AG04450 (cell line): ENCODE measurements around the gene RPTOR. TPM values are rescaled to one million over a fixed set of nuclear protein-coding genes. Genes with fewer than 3 reads are reported as not detected.

Experiments used
- CTCF ChIA-PET: fragments of 300-600, 350-600 bp; formaldehyde crosslinking; extraction: SDS; loops from one replicate; lab custom pipeline; 2022; ENCODE audit warnings: antibody characterized with exemption, inconsistent platforms; lab: Charles Lee
- POLR2A ChIA-PET: fragments of 350-600 bp; formaldehyde crosslinking; extraction: SDS; loops from one replicate; lab custom pipeline; 2021; ENCODE audit warnings: antibody characterized with exemption, inconsistent platforms; lab: Yijun Ruan, JAX
- DNase-seq: peaks from one replicate; pipeline ENCODE4 v3.0.0-alpha.2; 2011; ENCODE audit warnings: low read depth, low spot score
- H3K27ac ChIP-seq: one replicate; pipeline ENCODE4 v1.5.1; 2012; ENCODE audit warnings: low read depth, low read length, control low read depth
- H3K27me3 ChIP-seq: one replicate; pipeline ENCODE4 v1.6.0; 2012; ENCODE audit warnings: low read length; ENCODE audit not compliant: control insufficient read depth, insufficient read depth
- H3K4me3 ChIP-seq: 2 replicates; pipeline ENCODE4 v1.5.1; 2011; ENCODE audit warnings: mild to moderate bottlenecking, low read depth, low read length, control low read depth
- H3K9me3 ChIP-seq: 2 replicates; pipeline ENCODE4 v1.5.1; 2012; ENCODE audit warnings: low read length; ENCODE audit not compliant: control insufficient read depth, insufficient read depth
- polyA plus RNA-seq: library from polyadenylated mRNA; depleted of rRNA; stranded (reverse); fragments of >200 nt; gene quantifications from 2 replicates; pipeline ENCODE4 v1.2.3, GENCODE V29; 2011
- TF ChIP-seq, protein P1 (sequence below): IDR thresholded peaks from 2 replicates; pipeline ENCODE4 v1.5.1; 2011; ENCODE audit warnings: low read depth, low read length, control low read depth, inconsistent platforms

Gene RPTOR
- polyA plus RNA-seq, 1 experiment, result 6.2 TPM

DNA sequence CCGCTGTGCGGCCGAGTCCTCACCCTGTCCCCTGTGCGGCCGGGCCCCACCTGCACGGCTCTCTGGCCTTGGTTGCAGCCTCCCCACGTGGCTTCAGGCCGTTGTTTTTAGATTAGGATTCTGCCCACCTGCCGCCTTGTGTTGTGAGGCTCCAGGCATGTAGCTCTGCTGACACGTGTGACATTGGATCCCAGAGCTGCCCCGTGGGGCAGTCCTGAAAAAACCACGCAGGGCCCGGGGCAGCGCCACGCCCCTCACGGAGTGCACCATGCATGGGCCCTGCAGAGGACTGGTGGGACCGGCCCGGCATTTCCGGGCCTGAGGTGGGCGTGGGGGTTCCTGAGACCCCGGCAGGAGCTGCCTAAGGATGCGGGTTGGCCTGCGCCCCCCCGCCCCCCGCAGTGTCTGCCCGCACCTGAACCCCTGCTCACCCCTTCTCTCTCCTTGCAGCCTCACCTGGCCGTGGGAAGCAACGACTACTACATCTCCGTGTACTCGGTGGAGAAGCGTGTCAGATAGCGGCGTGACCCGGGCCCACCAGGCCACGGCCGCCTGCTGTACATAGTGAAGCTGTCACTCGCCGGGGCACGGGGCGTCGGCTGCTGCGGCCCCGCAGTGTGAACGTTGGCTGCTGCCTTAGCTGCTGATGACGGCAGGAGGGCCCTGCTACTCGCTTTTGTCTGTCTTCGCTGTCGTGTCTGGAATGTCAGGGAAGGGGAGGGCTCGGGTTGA, 419.3 kb downstream of the RPTOR start:
- Histone ChIP-seq H3K27me3 (peaks cover 2% of the 10 kb centered on the region), H3K9me3 (peaks cover 7% of the 10 kb centered on the region; the same call in 1 of the 2 replicates), H3K4me3 (no peak overlapping the region), H3K27ac (no peak overlapping the region)
- TF ChIP-seq, protein P1, sequence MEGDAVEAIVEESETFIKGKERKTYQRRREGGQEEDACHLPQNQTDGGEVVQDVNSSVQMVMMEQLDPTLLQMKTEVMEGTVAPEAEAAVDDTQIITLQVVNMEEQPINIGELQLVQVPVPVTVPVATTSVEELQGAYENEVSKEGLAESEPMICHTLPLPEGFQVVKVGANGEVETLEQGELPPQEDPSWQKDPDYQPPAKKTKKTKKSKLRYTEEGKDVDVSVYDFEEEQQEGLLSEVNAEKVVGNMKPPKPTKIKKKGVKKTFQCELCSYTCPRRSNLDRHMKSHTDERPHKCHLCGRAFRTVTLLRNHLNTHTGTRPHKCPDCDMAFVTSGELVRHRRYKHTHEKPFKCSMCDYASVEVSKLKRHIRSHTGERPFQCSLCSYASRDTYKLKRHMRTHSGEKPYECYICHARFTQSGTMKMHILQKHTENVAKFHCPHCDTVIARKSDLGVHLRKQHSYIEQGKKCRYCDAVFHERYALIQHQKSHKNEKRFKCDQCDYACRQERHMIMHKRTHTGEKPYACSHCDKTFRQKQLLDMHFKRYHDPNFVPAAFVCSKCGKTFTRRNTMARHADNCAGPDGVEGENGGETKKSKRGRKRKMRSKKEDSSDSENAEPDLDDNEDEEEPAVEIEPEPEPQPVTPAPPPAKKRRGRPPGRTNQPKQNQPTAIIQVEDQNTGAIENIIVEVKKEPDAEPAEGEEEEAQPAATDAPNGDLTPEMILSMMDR, result no peak
- no peak for DNase-seq
- ChIA-PET POLR2A (no interaction called here), CTCF (no interaction called here)

DNA sequence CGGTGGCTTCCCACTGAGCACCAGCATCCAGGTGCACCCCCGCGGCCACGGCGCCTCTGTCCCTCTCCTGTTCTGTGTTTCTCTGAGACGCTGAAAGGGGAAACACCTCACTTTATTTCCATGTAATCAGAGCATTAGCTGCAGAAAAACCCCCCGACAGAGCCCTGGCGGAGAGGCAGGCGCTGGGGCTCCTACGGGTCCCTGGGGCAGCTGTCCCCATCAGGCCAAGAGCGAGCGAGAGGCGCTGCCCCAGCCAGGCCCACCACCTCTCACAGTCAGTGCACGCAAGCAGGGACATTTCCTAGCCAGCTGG, 419.9 kb downstream of the RPTOR start:
- Histone ChIP-seq H3K9me3 (peaks cover 7% of the 10 kb centered on the region; the same call in 1 of the 2 replicates), H3K27ac (no peak overlapping the region), H3K27me3 (peaks cover 2% of the 10 kb centered on the region), H3K4me3 (no peak overlapping the region)
- TF ChIP-seq, protein P1, result no peak
- ChIA-PET POLR2A (no interaction called here), CTCF (no interaction called here)
- DNase-seq, result no peak

DNA sequence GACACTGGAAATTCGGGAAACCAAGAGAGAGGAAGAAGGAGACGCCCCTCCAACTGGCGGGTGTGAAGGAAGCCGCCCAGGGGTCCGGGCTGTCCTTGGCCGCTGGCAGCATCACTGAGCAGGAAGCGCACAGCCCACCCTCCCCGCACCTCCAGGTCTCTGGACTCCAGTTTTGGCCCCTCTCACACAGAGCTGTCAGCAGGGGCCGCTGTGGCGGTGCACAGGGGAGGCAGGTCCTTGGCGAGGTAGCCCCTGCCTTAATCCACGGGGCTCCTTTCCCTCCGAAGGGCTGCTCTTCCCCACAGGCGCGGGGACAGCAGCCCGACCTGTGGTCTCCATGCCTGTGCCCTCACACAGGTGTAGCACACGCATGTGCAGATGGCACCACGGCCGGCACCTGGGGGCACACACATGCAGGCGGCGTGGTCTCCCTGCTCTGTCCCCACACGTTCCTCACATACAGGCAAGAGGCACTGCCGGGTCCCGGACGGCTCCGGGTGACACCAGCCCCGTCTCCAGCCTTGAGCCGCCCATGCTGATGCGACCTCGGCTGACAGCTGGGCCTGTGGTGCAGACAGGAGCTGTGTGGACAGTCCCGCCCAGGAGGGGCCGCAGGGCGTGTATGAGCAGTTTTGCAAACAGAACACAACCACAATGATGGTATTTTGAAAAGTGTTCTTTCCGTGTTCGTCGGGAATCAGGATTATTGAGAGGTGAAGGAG, 420.4 kb downstream of the RPTOR start:
- Histone ChIP-seq H3K4me3 (no peak overlapping the region), H3K27ac (no peak overlapping the region), H3K9me3 (peaks cover 7% of the 10 kb centered on the region; the same call in 1 of the 2 replicates), H3K27me3 (peaks cover 2% of the 10 kb centered on the region)
- TF ChIP-seq, protein P1, result no peak
- ChIA-PET POLR2A (no interaction called here), CTCF (no interaction called here)
- no peak for DNase-seq

DNA sequence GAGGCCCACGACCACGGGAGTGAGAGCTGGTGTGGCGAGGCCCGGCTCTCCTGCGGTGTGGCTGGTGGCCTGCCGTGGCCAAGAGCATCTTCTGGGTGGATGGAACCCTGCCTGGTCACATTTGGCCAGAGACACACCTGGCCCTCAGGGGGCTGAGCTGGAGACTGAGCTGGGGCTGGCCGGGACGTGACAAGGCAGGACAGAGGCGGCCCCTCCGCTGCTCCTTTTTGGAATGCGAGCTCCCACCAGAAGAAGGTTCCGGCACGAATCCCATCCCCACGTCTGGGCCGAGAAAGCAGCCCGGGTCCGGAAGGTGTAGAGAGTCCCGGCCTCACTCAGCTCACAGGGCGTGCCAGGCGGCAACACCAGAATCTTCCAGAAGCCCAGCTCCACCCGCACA, 421.0 kb downstream of the RPTOR start:
- DNase-seq, result no peak
- TF ChIP-seq, protein P1, result no peak
- H3K27me3 ChIP-seq, result peaks cover 2% of the 10 kb centered on the region
- H3K4me3 ChIP-seq, result no peak overlapping the region
- ChIA-PET CTCF (no interaction called here), POLR2A (no interaction called here)
- peaks cover 7% of the 10 kb centered on the region; the same call in 1 of the 2 replicates for H3K9me3 ChIP-seq
- H3K27ac ChIP-seq, result no peak overlapping the region

DNA sequence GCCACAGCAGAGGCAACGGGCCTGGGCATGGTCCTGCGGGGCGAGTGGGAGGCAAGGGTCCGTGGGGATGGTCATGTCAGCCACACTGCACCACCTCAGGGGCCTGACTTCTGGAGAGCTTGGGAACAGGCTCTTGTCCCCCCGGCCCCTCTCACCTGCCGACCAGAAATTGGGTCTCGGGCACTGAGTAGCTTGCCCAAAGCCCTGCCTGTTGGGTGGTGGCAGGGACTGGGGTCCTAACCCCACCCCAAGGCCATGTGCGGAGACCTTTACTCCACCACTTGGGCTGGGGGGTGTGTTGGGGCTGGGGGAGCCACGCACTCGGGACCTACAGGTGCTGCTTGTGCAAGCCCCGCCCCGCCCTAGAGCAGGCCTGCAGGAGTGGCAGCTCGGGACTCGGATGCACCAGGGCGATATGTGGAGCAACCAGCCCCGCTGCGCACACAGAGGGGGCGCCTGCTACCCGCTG, 422.8 kb downstream of the RPTOR start:
- TF ChIP-seq, protein P1, result no peak
- H3K9me3 ChIP-seq, result peaks cover 7% of the 10 kb centered on the region; the same call in 1 of the 2 replicates
- H3K27me3 ChIP-seq, result peaks cover 2% of the 10 kb centered on the region
- H3K27ac ChIP-seq, result no peak overlapping the region
- no peak for DNase-seq
- ChIA-PET CTCF (no interaction called here), POLR2A (no interaction called here)
- H3K4me3 ChIP-seq, result no peak overlapping the region
